Measurements from ENCODE around the gene RRAS2. TPM values are rescaled to one million over a fixed set of nuclear protein-coding genes. Genes with fewer than 3 reads are reported as not detected.

Gene RRAS2
- total RNA-seq, 2 experiments from 2014 or later: 87.9 to 92.0 TPM

GRCh38 chr11:14264966-14265365 is 94.0 kb downstream of the RRAS2 start:
- TF ChIP-seq CTCF (IDR thresholded peaks at IDR 0.05): no peak
- H3K27ac Mint-ChIP-seq: no peak overlapping the region
- H3K9me3 Mint-ChIP-seq: peaks cover 1% of the 10 kb centered on the region
- no peaks in the 10 kb centered on the region for H3K4me1 Mint-ChIP-seq (ENCODE audit: low read depth)
- CTCF ChIA-PET: interaction anchor here (1.8 kb wide), 1 partner anchor 15 kb away, joined by 8 read pairs; no protein-coding TSS in a partner anchor
- intact Hi-C loops (cut with micrococcal nuclease): no loop called here
- peaks cover 28% of the 10 kb centered on the region for H3K36me3 Mint-ChIP-seq (ENCODE audit: low read depth)
- ATAC-seq: no peak
- H3K27me3 Mint-ChIP-seq: no peaks in the 10 kb centered on the region
- no peak for DNase-seq
- no peak overlapping the region for H3K4me3 Mint-ChIP-seq
- POLR2A ChIA-PET: no interaction called here

- Mint-ChIP-seq H3K4me1 (ENCODE audit: low read depth) (no peaks in the 10 kb centered on the region), H3K27me3 (no peaks in the 10 kb centered on the region), H3K9me3 (peaks cover 1% of the 10 kb centered on the region), H3K4me3 (no peak overlapping the region), H3K27ac (no peak overlapping the region), H3K36me3 (ENCODE audit: low read depth) (peaks cover 21% of the 10 kb centered on the region)
- intact Hi-C loops (cut with micrococcal nuclease): no loop called here
- CTCF ChIA-PET: interaction anchor here (1.1 to 1.4 kb wide), 4 partner anchors 9 to 193 kb away, joined by 3 to 4 read pairs (median 4); no protein-coding TSS in a partner anchor
- TF ChIP-seq CTCF (IDR thresholded peaks at IDR 0.05): no peak
- ATAC-seq (no peak), DNase-seq (no peak)
- POLR2A ChIA-PET: no interaction called here
Measured at GRCh38 chr11:14262271-14262846, 96.6 kb downstream of the RRAS2 start.

GRCh38 chr11:14261066-14261465 is 97.9 kb downstream of the RRAS2 start:
- H3K9me3 Mint-ChIP-seq: peaks cover 1% of the 10 kb centered on the region
- no peak overlapping the region for H3K27ac Mint-ChIP-seq
- no peaks in the 10 kb centered on the region for H3K27me3 Mint-ChIP-seq
- POLR2A ChIA-PET: interaction anchor here (0.5 to 0.8 kb wide), 3 partner anchors 10 to 554 kb away, joined by 3 to 4 read pairs (median 3); no protein-coding TSS in a partner anchor
- CTCF ChIA-PET: interaction anchor here (1.1 to 1.2 kb wide), 2 partner anchors 188 to 194 kb away, joined by 3 to 4 read pairs; no protein-coding TSS in a partner anchor
- intact Hi-C loops (cut with micrococcal nuclease): no loop called here
- no peak for TF ChIP-seq CTCF (IDR thresholded peaks at IDR 0.05)
- peaks cover 15% of the 10 kb centered on the region for H3K36me3 Mint-ChIP-seq (ENCODE audit: low read depth)
- ATAC-seq (no peak), DNase-seq (no peak)
- no peaks in the 10 kb centered on the region for H3K4me1 Mint-ChIP-seq (ENCODE audit: low read depth)
- H3K4me3 Mint-ChIP-seq: no peak overlapping the region

GRCh38 chr11:14259878-14260277 is 99.1 kb downstream of the RRAS2 start:
- Mint-ChIP-seq H3K4me1 (ENCODE audit: low read depth) (no peaks in the 10 kb centered on the region), H3K27ac (no peak overlapping the region), H3K9me3 (no peaks in the 10 kb centered on the region), H3K4me3 (no peak overlapping the region), H3K27me3 (no peaks in the 10 kb centered on the region), H3K36me3 (ENCODE audit: low read depth) (peaks cover 3% of the 10 kb centered on the region)
- POLR2A ChIA-PET: no interaction called here
- intact Hi-C loops (cut with micrococcal nuclease): no loop called here
- ATAC-seq (peak; percentile 13), DNase-seq (no peak)
- CTCF ChIA-PET: no interaction called here
- no peak for TF ChIP-seq CTCF (IDR thresholded peaks at IDR 0.05)

- POLR2A ChIA-PET: no interaction called here
- TF ChIP-seq CTCF (IDR thresholded peaks at IDR 0.05): no peak
- DNase-seq: no peak
- ATAC-seq: no peak
- intact Hi-C loops (cut with micrococcal nuclease): no loop called here
- no peaks in the 10 kb centered on the region for H3K9me3 Mint-ChIP-seq
- H3K4me1 Mint-ChIP-seq (ENCODE audit: low read depth): no peaks in the 10 kb centered on the region
- H3K36me3 Mint-ChIP-seq (ENCODE audit: low read depth): no peaks in the 10 kb centered on the region
- no peak overlapping the region for H3K4me3 Mint-ChIP-seq
- H3K27me3 Mint-ChIP-seq: no peaks in the 10 kb centered on the region
- CTCF ChIA-PET: interaction anchor here (1.1 to 1.8 kb wide), 2 partner anchors 10 to 18 kb away, joined by 3 to 5 read pairs; no protein-coding TSS in a partner anchor
- H3K27ac Mint-ChIP-seq: no peak overlapping the region
Measured at GRCh38 chr11:14259186-14259784, 99.7 kb downstream of the RRAS2 start.
